H9 (cell line): ENCODE measurements around the gene SDC4. TPM values are rescaled to one million over a fixed set of nuclear protein-coding genes. Genes with fewer than 3 reads are reported as not detected.

Source experiments
- DNase-seq: peaks from one replicate; pipeline ENCODE4 v3.0.0-alpha.2; 2017
- H2AFZ ChIP-seq: one replicate; pipeline ENCODE4 v1.6.1; 2013; ENCODE audit warnings: mild to moderate bottlenecking, low read length, control low read depth, moderate library complexity
- H2AK5ac ChIP-seq: 2 replicates; pipeline ENCODE4 v1.6.1; 2013; ENCODE audit warnings: low read length, control low read depth, mixed read lengths; ENCODE audit not compliant: insufficient read length
- H2BK120ac ChIP-seq: one replicate; pipeline ENCODE4 v1.6.1; 2013; ENCODE audit warnings: low read depth, mild to moderate bottlenecking, low read length, control low read depth, inconsistent platforms; ENCODE audit not compliant: poor library complexity, severe bottlenecking
- H2BK12ac ChIP-seq: 2 replicates; pipeline ENCODE4 v1.6.1; 2013; ENCODE audit warnings: low read length, control low read depth, mixed read lengths, low read depth; ENCODE audit not compliant: insufficient read length
- H2BK15ac ChIP-seq: 2 replicates; pipeline ENCODE4 v1.6.1; 2013; ENCODE audit warnings: low read depth, low read length, control low read depth
- H2BK20ac ChIP-seq: one replicate; pipeline ENCODE4 v1.6.1; 2013; ENCODE audit warnings: low read depth, mild to moderate bottlenecking, low read length, control low read depth, inconsistent platforms; ENCODE audit not compliant: poor library complexity, severe bottlenecking
- H2BK5ac ChIP-seq: 2 replicates; pipeline ENCODE4 v1.6.1; 2013; ENCODE audit warnings: low read length, control low read depth, mixed read lengths; ENCODE audit not compliant: insufficient read length
- H3K14ac ChIP-seq: 2 replicates; pipeline ENCODE4 v1.6.1; 2013; ENCODE audit warnings: low read length, control low read depth; ENCODE audit not compliant: insufficient read depth
- H3K18ac ChIP-seq: 2 replicates; pipeline ENCODE4 v1.6.1; 2013; ENCODE audit warnings: low read depth, mild to moderate bottlenecking, mixed read lengths, low read length, control low read depth; ENCODE audit not compliant: insufficient read length
- H3K23ac ChIP-seq: 2 replicates; pipeline ENCODE4 v1.6.1; 2013; ENCODE audit warnings: low read length, control low read depth, mixed read lengths, low read depth; ENCODE audit not compliant: insufficient read length
- H3K23me2 ChIP-seq: 2 replicates; pipeline ENCODE4 v1.6.1; 2013; ENCODE audit warnings: low read depth, mild to moderate bottlenecking, mixed read lengths, low read length, control low read depth; ENCODE audit not compliant: insufficient read length, poor library complexity, severe bottlenecking
- H3K27ac ChIP-seq: 2 replicates; pipeline ENCODE4 v1.5.1; 2013; ENCODE audit warnings: low read length, control low read depth, mixed read lengths, low read depth; ENCODE audit not compliant: insufficient read length
- H3K27me3 ChIP-seq: 2 replicates; pipeline ENCODE4 v1.6.1; 2013; ENCODE audit warnings: low read length, control low read depth, inconsistent platforms; ENCODE audit not compliant: insufficient read depth
- H3K4ac ChIP-seq: 2 replicates; pipeline ENCODE4 v1.6.1; 2013; ENCODE audit warnings: low read depth, mild to moderate bottlenecking, control low read depth, inconsistent platforms, low read length, moderate library complexity
- H3K4me1 ChIP-seq: 2 replicates; pipeline ENCODE4 v1.6.1; 2013; ENCODE audit warnings: low read length, control low read depth, inconsistent platforms; ENCODE audit not compliant: insufficient read depth
- H3K4me2 ChIP-seq: 2 replicates; pipeline ENCODE4 v1.6.1; 2013; ENCODE audit warnings: low read length, control low read depth, mixed read lengths; ENCODE audit not compliant: insufficient read length, insufficient read depth
- H3K56ac ChIP-seq: 2 replicates; pipeline ENCODE4 v1.6.1; 2013; ENCODE audit warnings: low read depth, mild to moderate bottlenecking, mixed read lengths, low read length, control low read depth; ENCODE audit not compliant: insufficient read length
- H3K79me1 ChIP-seq: 2 replicates; pipeline ENCODE4 v1.6.1; 2013; ENCODE audit warnings: low read depth, mild to moderate bottlenecking, moderate library complexity, low read length, control low read depth, inconsistent platforms; ENCODE audit not compliant: insufficient read depth, poor library complexity, severe bottlenecking
- H3K79me2 ChIP-seq: 2 replicates; pipeline ENCODE4 v1.6.1; 2013; ENCODE audit warnings: low read length, control low read depth, inconsistent platforms; ENCODE audit not compliant: insufficient read depth
- H3K9ac ChIP-seq: 2 replicates; pipeline ENCODE4 v1.6.1; 2013; ENCODE audit warnings: low read length, control low read depth, mixed read lengths; ENCODE audit not compliant: insufficient read length; ENCODE audit errors: extremely low read depth
- H3K9me3 ChIP-seq: one replicate; pipeline ENCODE4 v1.6.1; 2013; ENCODE audit warnings: low read depth, low read length, inconsistent platforms; ENCODE audit not compliant: control insufficient read depth
- H3T11ph ChIP-seq: one replicate; pipeline ENCODE4 v1.6.1; 2013; ENCODE audit warnings: mild to moderate bottlenecking, low read length, control low read depth, inconsistent platforms
- H4K20me1 ChIP-seq: one replicate; pipeline ENCODE4 v1.6.1; 2013; ENCODE audit not compliant: control insufficient read depth, insufficient read length, insufficient read depth
- H4K5ac ChIP-seq: 2 replicates; pipeline ENCODE4 v1.6.1; 2013; ENCODE audit warnings: low read depth, mild to moderate bottlenecking, mixed read lengths, low read length, control low read depth; ENCODE audit not compliant: insufficient read length
- H4K8ac ChIP-seq: replicated peaks from 2 replicates; pipeline ENCODE4 v1.6.1; 2013; ENCODE audit warnings: low read length, control low read depth, mixed read lengths, low read depth; ENCODE audit not compliant: insufficient read length
- H4K91ac ChIP-seq: 2 replicates; pipeline ENCODE4 v1.6.1; 2013; ENCODE audit warnings: low read depth, mild to moderate bottlenecking, moderate library complexity, mixed read lengths, low read length, control low read depth; ENCODE audit not compliant: insufficient read length
- H3K27ac Mint-ChIP-seq, 3 experiments: 2 replicates in 2 of 3; 3 replicates in 1 of 3; pipeline ENCODE4 v1.8.0; 2020 to 2021; ENCODE audit warnings: mixed read lengths in 3 of 3, mild to moderate bottlenecking in 1 of 3, moderate library complexity in 1 of 3
- H3K27me3 Mint-ChIP-seq: 2 replicates; pipeline ENCODE4 v1.8.0; 2021; ENCODE audit warnings: low read depth, mild to moderate bottlenecking, moderate library complexity, mixed read lengths
- H3K36me3 Mint-ChIP-seq, 3 experiments: 2 replicates in 2 of 3; 3 replicates in 1 of 3; pipeline ENCODE4 v1.8.0; 2020 to 2021; ENCODE audit warnings: low read depth in 3 of 3, mixed read lengths in 3 of 3; ENCODE audit not compliant: insufficient read depth in 1 of 3
- H3K4me1 Mint-ChIP-seq, 2 experiments: 2 replicates each; pipeline ENCODE4 v1.8.0; 2020; ENCODE audit warnings: mixed read lengths in 2 of 2
- H3K4me3 Mint-ChIP-seq, 2 experiments: 2 replicates in 1 of 2; 3 replicates in 1 of 2; pipeline ENCODE4 v1.8.0; 2020 to 2021; ENCODE audit warnings: mild to moderate bottlenecking in 2 of 2, mixed read lengths in 2 of 2, moderate library complexity in 1 of 2
- H3K9me3 Mint-ChIP-seq, 2 experiments: 2 replicates in 1 of 2; 3 replicates in 1 of 2; pipeline ENCODE4 v1.8.0; 2020; ENCODE audit warnings: mild to moderate bottlenecking in 2 of 2, mixed read lengths in 2 of 2, moderate library complexity in 1 of 2
- WGBS: extraction: QIAGEN DNeasy Blood & Tissue Kit; methylation state at CpG from one replicate; pipeline ENCODE4 v1.1.7; 2013; ENCODE audit warnings: missing lambda C conversion rate, low lambda C conversion rate, mixed read lengths; ENCODE audit not compliant: insufficient read length; ENCODE audit errors: extremely low coverage; 5-methylcytosine and 5-hydroxymethylcytosine counted together
- total RNA-seq: library from RNA; stranded (reverse); gene quantifications from 2 replicates; pipeline ENCODE4 v1.2.1, GENCODE V29; 2021
- TF ChIP-seq, protein P1 (sequence below): fragments of 200-600 bp; sonication (generic); conservative IDR thresholded peaks from 3 replicates; pipeline ENCODE4 v1.8.0; 2021; ENCODE audit warnings: antibody characterized with exemption, mild to moderate bottlenecking

Gene SDC4
- total RNA-seq, 1 experiment from 2014 or later = 50.7 TPM

DNA sequence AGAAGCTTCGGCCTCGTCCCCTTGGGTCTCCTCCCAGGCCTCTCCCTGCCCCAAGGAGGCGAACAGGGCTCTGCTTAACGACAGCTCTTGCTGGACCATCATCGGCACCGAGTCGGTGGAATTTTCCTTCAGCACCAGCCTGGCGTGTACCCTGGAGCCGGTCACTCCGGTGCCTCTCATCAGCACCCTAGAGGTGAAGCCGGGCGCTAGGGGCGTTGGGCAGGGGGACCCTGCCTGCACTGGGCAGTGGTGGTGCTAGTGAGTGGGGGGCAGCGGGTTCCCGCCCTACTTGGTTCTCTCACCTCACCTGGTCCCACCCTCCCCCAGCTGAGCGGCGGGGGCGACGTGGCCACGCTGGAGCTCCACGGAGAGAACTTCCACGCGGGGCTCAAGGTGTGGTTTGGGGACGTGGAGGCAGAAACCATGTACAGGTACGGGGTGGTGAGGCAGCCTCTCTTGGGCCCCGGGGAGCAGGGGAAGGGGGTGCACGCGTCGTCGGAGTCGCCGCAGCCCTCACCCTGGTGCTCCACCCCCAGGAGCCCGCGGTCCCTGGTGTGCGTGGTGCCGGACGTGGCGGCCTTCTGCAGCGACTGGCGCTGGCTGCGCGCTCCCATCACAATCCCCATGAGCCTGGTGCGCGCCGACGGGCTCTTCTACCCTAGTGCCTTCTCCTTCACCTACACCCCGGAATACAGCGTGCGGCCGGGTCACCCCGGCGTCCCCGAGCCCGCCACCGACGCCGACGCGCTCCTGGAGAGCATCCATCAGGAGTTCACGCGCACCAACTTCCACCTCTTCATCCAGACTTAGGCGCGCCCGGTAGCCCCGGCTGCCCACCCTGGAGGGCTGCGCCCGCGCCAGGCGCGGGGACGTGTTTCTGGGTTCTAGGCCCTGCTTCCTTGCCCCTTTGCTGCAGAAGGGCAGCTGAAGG is 31.8 kb downstream of the SDC4 start:
- Histone ChIP-seq H2BK5ac (no peak overlapping the region), H3K4ac (no peak overlapping the region), H4K20me1 (no peaks in the 10 kb centered on the region), H3K79me2 (no peaks in the 10 kb centered on the region), H2BK12ac (no peak overlapping the region), H3K23me2 (no peaks in the 10 kb centered on the region), H4K8ac (no peak overlapping the region), H3K56ac (no peak overlapping the region), H2BK20ac (no peak overlapping the region), H2AK5ac (no peak overlapping the region), H2BK120ac (no peak overlapping the region), H3K23ac (no peak overlapping the region), H3K4me2 (no peak overlapping the region), H3K27ac (no peak overlapping the region), H3K79me1 (no peaks in the 10 kb centered on the region), H3K9ac (no peak overlapping the region), H3K14ac (no peak overlapping the region), H4K91ac (no peak overlapping the region), H2AFZ (no peak overlapping the region), H3T11ph (no peak overlapping the region), H3K9me3 (no peaks in the 10 kb centered on the region), H3K27me3 (no peaks in the 10 kb centered on the region), H4K5ac (no peak overlapping the region), H3K18ac (no peak overlapping the region), H2BK15ac (no peak overlapping the region), H3K4me1 (no peaks in the 10 kb centered on the region)
- Mint-ChIP-seq H3K27me3 (peaks cover 17% of the 10 kb centered on the region), H3K27ac (no peak overlapping the region), H3K4me3 (no peak overlapping the region), H3K9me3 (no peaks in the 10 kb centered on the region), H3K4me1 (peaks cover 2 to 5% of the 10 kb centered on the region in 2 experiments; a peak in 1 of 4 replicates), H3K36me3 (no peaks in the 10 kb centered on the region)
- no peak for DNase-seq
- no CpG with 5 or more reads among the region's 71 CpGs for WGBS
- TF ChIP-seq, protein P1, sequence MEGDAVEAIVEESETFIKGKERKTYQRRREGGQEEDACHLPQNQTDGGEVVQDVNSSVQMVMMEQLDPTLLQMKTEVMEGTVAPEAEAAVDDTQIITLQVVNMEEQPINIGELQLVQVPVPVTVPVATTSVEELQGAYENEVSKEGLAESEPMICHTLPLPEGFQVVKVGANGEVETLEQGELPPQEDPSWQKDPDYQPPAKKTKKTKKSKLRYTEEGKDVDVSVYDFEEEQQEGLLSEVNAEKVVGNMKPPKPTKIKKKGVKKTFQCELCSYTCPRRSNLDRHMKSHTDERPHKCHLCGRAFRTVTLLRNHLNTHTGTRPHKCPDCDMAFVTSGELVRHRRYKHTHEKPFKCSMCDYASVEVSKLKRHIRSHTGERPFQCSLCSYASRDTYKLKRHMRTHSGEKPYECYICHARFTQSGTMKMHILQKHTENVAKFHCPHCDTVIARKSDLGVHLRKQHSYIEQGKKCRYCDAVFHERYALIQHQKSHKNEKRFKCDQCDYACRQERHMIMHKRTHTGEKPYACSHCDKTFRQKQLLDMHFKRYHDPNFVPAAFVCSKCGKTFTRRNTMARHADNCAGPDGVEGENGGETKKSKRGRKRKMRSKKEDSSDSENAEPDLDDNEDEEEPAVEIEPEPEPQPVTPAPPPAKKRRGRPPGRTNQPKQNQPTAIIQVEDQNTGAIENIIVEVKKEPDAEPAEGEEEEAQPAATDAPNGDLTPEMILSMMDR = no peak
